Liver (tissue), 9 donors: ENCODE results near the gene ANKRD28. TPM values are rescaled to one million over a fixed set of nuclear protein-coding genes. Genes with fewer than 3 reads are reported as not detected.
A peak's percentile ranks its signal among the peaks of the same experiment; 100 is the strongest.

ENCODE experiments used
- DNase-seq: peaks from one replicate; pipeline ENCODE4 v3.0.0-alpha.2; 2017; ENCODE audit warnings: low spot score
- H3K27ac ChIP-seq, 2 donors: one replicate each; pipeline ENCODE4 v1.7.0; 2013; ENCODE audit warnings: inconsistent platforms in 2 of 2, low read length in 2 of 2, control low read depth in 1 of 2, low read depth in 1 of 2, mild to moderate bottlenecking in 1 of 2
- H3K27me3 ChIP-seq, 4 donors: one replicate each; pipeline versions ENCODE4 v1.6.1 to v1.7.0; 2013; ENCODE audit warnings: low read length in 3 of 4, inconsistent platforms in 1 of 4, mild to moderate bottlenecking in 1 of 4, moderate library complexity in 1 of 4; ENCODE audit not compliant: control insufficient read depth in 4 of 4, insufficient read depth in 4 of 4
- H3K36me3 ChIP-seq, 4 donors: one replicate each; pipeline versions ENCODE4 v1.6.1 to v1.7.0; 2013; ENCODE audit warnings: low read length in 3 of 4, mild to moderate bottlenecking in 3 of 4, low read depth in 1 of 4, moderate library complexity in 1 of 4; ENCODE audit not compliant: control insufficient read depth in 4 of 4, insufficient read depth in 3 of 4
- H3K4me1 ChIP-seq, 4 donors: one replicate each; pipeline versions ENCODE4 v1.6.1 to v1.7.0; 2013; ENCODE audit warnings: low read length in 3 of 4, mild to moderate bottlenecking in 3 of 4, moderate library complexity in 1 of 4; ENCODE audit not compliant: control insufficient read depth in 4 of 4, insufficient read depth in 4 of 4
- H3K4me3 ChIP-seq, 3 donors: one replicate each; pipeline versions ENCODE4 v1.6.1 to v1.7.0; 2013; ENCODE audit warnings: low read length in 3 of 3, control low read depth in 1 of 3, low read depth in 1 of 3, mild to moderate bottlenecking in 1 of 3
- H3K9ac ChIP-seq, 2 donors: one replicate each; pipeline ENCODE4 v1.7.0; 2013; ENCODE audit warnings: low read length in 2 of 2, mild to moderate bottlenecking in 2 of 2, moderate library complexity in 2 of 2, control low read depth in 1 of 2, low read depth in 1 of 2
- H3K9me3 ChIP-seq, 4 donors: one replicate each; pipeline versions ENCODE4 v1.6.1 to v1.7.0; 2013; ENCODE audit warnings: low read length in 3 of 4; ENCODE audit not compliant: control insufficient read depth in 4 of 4
- ATF3 ChIP-seq: IDR thresholded peaks from 2 replicates; pipeline ENCODE4 v1.6.1; 2016; ENCODE audit warnings: antibody characterized with exemption
- EGR1 ChIP-seq, 2 donors: IDR thresholded peaks; 2 replicates each; pipeline ENCODE4 v1.6.1; 2016 to 2018; ENCODE audit warnings: antibody characterized with exemption in 2 of 2, low read depth in 2 of 2
- FOXA1 ChIP-seq: IDR thresholded peaks from 2 replicates; pipeline ENCODE4 v1.6.1; 2016; ENCODE audit warnings: antibody characterized with exemption
- FOXA2 ChIP-seq: IDR thresholded peaks from 2 replicates; pipeline ENCODE4 v1.6.1; 2016; ENCODE audit warnings: antibody characterized with exemption
- HNF4A ChIP-seq, 2 donors: conservative IDR thresholded peaks; 2 replicates each; pipeline ENCODE4 v1.6.1; 2016; ENCODE audit warnings: antibody characterized with exemption in 2 of 2, mild to moderate bottlenecking in 2 of 2
- HNF4G ChIP-seq: IDR thresholded peaks from 2 replicates; pipeline ENCODE4 v1.6.1; 2016; ENCODE audit warnings: antibody characterized with exemption
- JUND ChIP-seq, 2 donors: IDR thresholded peaks; 2 replicates each; pipeline ENCODE4 v1.6.1; 2016; ENCODE audit warnings: antibody characterized with exemption in 2 of 2
- NR2F2 ChIP-seq: IDR thresholded peaks from 2 replicates; pipeline ENCODE4 v1.6.1; 2016; ENCODE audit warnings: antibody characterized with exemption
- RAD21 ChIP-seq, 2 donors: IDR thresholded peaks; 2 replicates each; pipeline ENCODE4 v1.6.1; 2016; ENCODE audit warnings: antibody characterized with exemption in 2 of 2, mild to moderate bottlenecking in 2 of 2
- RXRA ChIP-seq, 2 donors: IDR thresholded peaks; 2 replicates each; pipeline ENCODE4 v1.6.1; 2017 to 2018; ENCODE audit warnings: antibody characterized with exemption in 2 of 2, mild to moderate bottlenecking in 1 of 2
- SP1 ChIP-seq: IDR thresholded peaks from 2 replicates; pipeline ENCODE4 v1.6.1; 2018; ENCODE audit warnings: antibody characterized with exemption, mild to moderate bottlenecking
- TAF1 ChIP-seq: conservative IDR thresholded peaks from 2 replicates; pipeline ENCODE4 v1.6.1; 2016; ENCODE audit warnings: antibody characterized with exemption, mild to moderate bottlenecking
- YY1 ChIP-seq: IDR thresholded peaks from 2 replicates; pipeline ENCODE4 v1.6.1; 2016; ENCODE audit warnings: antibody characterized with exemption, mild to moderate bottlenecking
- ZBTB33 ChIP-seq: IDR thresholded peaks from 2 replicates; pipeline ENCODE4 v1.6.1; 2016; ENCODE audit warnings: antibody characterized with exemption
- WGBS: extraction: QIAGEN DNeasy Blood & Tissue Kit; methylation state at CpG from one replicate; pipeline ENCODE4 v1.1.7; 2013; 5-methylcytosine and 5-hydroxymethylcytosine counted together
- polyA plus RNA-seq, 2 donors: library from polyadenylated mRNA; stranded (reverse) in 1 of 2; unstranded in 1 of 2; fragments of 200-250 nt in 1 of 2; fragments of >200 nt in 1 of 2; fragmentation: Nextera tagmentation in 1 of 2; extraction: Ambion mirVana in 1 of 2; gene quantifications; one replicate each; pipeline versions ENCODE4 v1.2.1 to v1.2.3, GENCODE V29; 2013 to 2015
- total RNA-seq, 2 donors: library from RNA; depleted of rRNA; stranded (reverse); fragments of >200 nt; gene quantifications; one replicate each; pipeline ENCODE4 v1.2.3, GENCODE V29; 2014
- TF ChIP-seq, protein P1 (sequence below): fragments of 150-350 bp; IDR thresholded peaks from 2 replicates; pipeline ENCODE4 v1.5.1; 2017; ENCODE audit warnings: improper control_type of control experiment, low read depth, low read length; ENCODE audit not compliant: missing input control
- TF ChIP-seq, protein P2 (sequence below): IDR thresholded peaks from 2 replicates; pipeline ENCODE4 v1.6.1; 2016; ENCODE audit warnings: antibody characterized with exemption
- TF ChIP-seq, protein P3 (sequence below): IDR thresholded peaks from 2 replicates; pipeline ENCODE4 v1.6.1; 2016; ENCODE audit warnings: antibody characterized with exemption, mild to moderate bottlenecking
- donor health status: healthy.
- donor health status: healthy.
- donor health status: healthy.
- donor health status: healthy.
- donor health status: healthy.

ANKRD28 gene
- total and polyA plus RNA-seq, 4 donors = 9.2 to 39.1 (median 16.8) TPM

- WGBS = 77% methylated on average over 2 of the region's 2 CpGs
- Histone ChIP-seq H3K4me3 (no peak overlapping the region), H3K9ac (no peak overlapping the region), H3K36me3 (no peaks in the 10 kb centered on the region), H3K27ac (peak overlapping the region; percentile 73 to 74), H3K27me3 (no peaks in the 10 kb centered on the region), H3K4me1 (peaks cover 0 to 1% (median 0%) of the 10 kb centered on the region in 4 donors), H3K9me3 (no peaks in the 10 kb centered on the region)
- TF ChIP-seq TAF1 (no peak), FOXA1 (no peak), HNF4G (no peak), JUND (IDR thresholded peaks at IDR 0.05) (no peak)
- TF ChIP-seq, protein P1, sequence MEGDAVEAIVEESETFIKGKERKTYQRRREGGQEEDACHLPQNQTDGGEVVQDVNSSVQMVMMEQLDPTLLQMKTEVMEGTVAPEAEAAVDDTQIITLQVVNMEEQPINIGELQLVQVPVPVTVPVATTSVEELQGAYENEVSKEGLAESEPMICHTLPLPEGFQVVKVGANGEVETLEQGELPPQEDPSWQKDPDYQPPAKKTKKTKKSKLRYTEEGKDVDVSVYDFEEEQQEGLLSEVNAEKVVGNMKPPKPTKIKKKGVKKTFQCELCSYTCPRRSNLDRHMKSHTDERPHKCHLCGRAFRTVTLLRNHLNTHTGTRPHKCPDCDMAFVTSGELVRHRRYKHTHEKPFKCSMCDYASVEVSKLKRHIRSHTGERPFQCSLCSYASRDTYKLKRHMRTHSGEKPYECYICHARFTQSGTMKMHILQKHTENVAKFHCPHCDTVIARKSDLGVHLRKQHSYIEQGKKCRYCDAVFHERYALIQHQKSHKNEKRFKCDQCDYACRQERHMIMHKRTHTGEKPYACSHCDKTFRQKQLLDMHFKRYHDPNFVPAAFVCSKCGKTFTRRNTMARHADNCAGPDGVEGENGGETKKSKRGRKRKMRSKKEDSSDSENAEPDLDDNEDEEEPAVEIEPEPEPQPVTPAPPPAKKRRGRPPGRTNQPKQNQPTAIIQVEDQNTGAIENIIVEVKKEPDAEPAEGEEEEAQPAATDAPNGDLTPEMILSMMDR = no peak
- TF ChIP-seq, protein P2, sequence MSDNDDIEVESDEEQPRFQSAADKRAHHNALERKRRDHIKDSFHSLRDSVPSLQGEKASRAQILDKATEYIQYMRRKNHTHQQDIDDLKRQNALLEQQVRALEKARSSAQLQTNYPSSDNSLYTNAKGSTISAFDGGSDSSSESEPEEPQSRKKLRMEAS = no peak
- DNase-seq = no peak
These were observed 28.4 kb downstream of the ANKRD28 start for GRCh38 chr3:15769256-15769915.

DNA sequence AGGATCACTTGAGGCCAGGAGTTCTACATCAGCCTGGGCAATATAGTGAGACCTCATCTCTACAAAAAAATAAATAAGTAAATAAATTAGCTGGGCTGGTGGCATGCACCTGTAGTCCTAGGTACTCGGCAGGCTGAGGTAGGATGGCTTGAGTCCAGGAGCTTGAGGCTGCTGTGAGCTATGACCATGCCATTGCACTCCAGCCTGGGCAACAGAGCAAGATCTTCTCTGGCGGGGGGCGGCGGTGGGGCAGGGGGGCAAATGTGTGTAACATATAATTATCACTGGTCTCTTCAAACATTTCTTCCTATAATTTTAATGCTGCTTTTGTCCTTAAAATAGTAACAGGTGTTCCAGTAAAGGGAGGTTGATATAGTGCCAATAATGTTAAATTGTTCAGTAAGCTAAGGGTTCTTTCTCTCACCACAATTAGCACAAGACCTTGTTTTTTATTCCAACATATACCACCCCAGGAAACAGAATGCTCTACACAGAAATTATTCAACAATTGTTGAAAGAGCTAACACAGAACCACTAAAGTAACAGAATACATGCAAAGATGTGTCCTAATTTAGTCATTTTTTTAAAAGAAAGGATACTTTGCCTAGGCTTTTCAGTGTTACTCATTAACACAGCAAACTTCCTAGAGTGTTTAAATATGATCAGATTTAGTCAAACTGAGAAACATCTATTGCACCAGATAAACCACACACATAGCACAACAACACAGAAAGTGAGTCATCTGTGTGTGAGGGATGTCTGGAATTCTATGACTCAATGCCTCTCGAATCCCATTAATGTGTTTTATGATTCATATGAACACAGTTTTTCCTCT, 29.1 kb downstream of the ANKRD28 start:
- Histone ChIP-seq H3K4me1 (peaks cover 0 to 1% (median 0%) of the 10 kb centered on the region in 4 donors), H3K27ac (peak overlapping the region; percentile 73 to 77), H3K9me3 (no peaks in the 10 kb centered on the region), H3K36me3 (no peaks in the 10 kb centered on the region), H3K27me3 (no peaks in the 10 kb centered on the region), H3K4me3 (no peak overlapping the region), H3K9ac (no peak overlapping the region)
- no peak for TF ChIP-seq EGR1 (IDR thresholded peaks at IDR 0.05; ENCODE audit: low read depth in 2 of 2)
- TF ChIP-seq NR2F2 = no peak
- TF ChIP-seq FOXA2 = peak; percentile 9
- TF ChIP-seq RXRA (IDR thresholded peaks at IDR 0.05) = peak; percentile 28 to 36
- TF ChIP-seq FOXA1 = no peak
- peak; percentile 98 for TF ChIP-seq ATF3
- peak; percentile 43 to 48 for TF ChIP-seq HNF4A (conservative IDR thresholded peaks at IDR 0.05)
- TF ChIP-seq YY1 = peak; percentile 27
- TF ChIP-seq ZBTB33 = peak; percentile 23
- no peak for TF ChIP-seq HNF4G
- TF ChIP-seq TAF1 = no peak
- TF ChIP-seq, protein P3, sequence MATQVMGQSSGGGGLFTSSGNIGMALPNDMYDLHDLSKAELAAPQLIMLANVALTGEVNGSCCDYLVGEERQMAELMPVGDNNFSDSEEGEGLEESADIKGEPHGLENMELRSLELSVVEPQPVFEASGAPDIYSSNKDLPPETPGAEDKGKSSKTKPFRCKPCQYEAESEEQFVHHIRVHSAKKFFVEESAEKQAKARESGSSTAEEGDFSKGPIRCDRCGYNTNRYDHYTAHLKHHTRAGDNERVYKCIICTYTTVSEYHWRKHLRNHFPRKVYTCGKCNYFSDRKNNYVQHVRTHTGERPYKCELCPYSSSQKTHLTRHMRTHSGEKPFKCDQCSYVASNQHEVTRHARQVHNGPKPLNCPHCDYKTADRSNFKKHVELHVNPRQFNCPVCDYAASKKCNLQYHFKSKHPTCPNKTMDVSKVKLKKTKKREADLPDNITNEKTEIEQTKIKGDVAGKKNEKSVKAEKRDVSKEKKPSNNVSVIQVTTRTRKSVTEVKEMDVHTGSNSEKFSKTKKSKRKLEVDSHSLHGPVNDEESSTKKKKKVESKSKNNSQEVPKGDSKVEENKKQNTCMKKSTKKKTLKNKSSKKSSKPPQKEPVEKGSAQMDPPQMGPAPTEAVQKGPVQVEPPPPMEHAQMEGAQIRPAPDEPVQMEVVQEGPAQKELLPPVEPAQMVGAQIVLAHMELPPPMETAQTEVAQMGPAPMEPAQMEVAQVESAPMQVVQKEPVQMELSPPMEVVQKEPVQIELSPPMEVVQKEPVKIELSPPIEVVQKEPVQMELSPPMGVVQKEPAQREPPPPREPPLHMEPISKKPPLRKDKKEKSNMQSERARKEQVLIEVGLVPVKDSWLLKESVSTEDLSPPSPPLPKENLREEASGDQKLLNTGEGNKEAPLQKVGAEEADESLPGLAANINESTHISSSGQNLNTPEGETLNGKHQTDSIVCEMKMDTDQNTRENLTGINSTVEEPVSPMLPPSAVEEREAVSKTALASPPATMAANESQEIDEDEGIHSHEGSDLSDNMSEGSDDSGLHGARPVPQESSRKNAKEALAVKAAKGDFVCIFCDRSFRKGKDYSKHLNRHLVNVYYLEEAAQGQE = peak; percentile 4
- TF ChIP-seq JUND (IDR thresholded peaks at IDR 0.05) = peak; percentile 98 to 99
- TF ChIP-seq, protein P2 = no peak
- TF ChIP-seq RAD21 (IDR thresholded peaks at IDR 0.05) = peak in 1 of 2 donors; percentile 23
- TF ChIP-seq SP1 = peak; percentile 74
- DNase-seq = no peak
- 55% methylated on average over 5 of the region's 5 CpGs for WGBS
